ENCODE results near the gene COPA. TPM values are rescaled to one million over a fixed set of nuclear protein-coding genes. Genes with fewer than 3 reads are reported as not detected.

The COPA gene
- total and polyA plus RNA-seq, 8 donors, result 149 to 182 (median 174) TPM

- intact Hi-C loops (cut with DNase I), result no loop called here
- ATAC-seq, result peak; percentile 85
- H3K27ac ChIP-seq, result no peak overlapping the region
Measured at GRCh38 chr1:160376525-160377131, 33.6 kb upstream of the COPA start.

DNA sequence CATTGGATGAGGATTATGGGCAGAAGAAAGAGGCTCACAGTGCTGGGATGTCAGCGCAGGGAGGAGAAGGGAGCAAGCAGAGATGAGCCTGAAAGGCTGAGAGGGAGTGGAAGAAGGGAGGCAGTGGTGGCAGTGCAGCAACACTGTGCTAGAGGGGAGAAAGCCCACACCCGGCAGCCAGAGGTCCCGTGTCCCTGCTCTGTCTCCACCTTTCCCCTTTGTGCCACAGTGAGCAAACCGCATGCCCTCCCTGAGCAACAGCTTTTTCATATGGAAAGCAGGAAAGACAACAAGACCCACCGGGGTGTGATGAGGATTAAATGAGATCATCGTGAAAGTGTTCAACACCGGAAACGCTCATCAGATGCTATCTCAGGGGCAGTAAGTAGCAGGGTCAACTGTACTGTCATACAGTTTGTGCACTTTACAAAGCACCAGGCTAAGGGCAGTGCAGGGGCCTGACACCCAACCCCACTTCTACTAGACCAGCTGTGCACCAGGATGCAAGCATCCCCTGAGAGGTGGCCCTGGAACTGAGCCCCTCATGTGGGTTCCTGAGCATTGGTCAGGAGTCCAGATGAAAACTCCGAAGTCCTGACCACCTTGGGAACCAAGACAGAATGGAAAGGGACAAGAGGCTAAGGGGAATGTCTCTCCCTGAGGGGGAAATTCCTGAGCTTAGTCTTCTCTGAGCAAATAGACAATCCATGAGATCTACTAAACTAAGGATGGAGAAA is 32.9 kb upstream of the COPA start:
- no peaks in the 10 kb centered on the region for H3K27me3 ChIP-seq
- peak overlapping the region in 1 of 2 donors; percentile 65 for H3K27ac ChIP-seq
- ATAC-seq (peak; percentile 28), DNase-seq (no peak)
- intact Hi-C loops (cut with DNase I), result no loop called here
- no peaks in the 10 kb centered on the region for H3K36me3 ChIP-seq
- H3K4me1 ChIP-seq, result peaks cover 0 to 14% of the 10 kb centered on the region in 2 donors
- no peak overlapping the region for H3K4me3 ChIP-seq
- TF ChIP-seq, protein P1, sequence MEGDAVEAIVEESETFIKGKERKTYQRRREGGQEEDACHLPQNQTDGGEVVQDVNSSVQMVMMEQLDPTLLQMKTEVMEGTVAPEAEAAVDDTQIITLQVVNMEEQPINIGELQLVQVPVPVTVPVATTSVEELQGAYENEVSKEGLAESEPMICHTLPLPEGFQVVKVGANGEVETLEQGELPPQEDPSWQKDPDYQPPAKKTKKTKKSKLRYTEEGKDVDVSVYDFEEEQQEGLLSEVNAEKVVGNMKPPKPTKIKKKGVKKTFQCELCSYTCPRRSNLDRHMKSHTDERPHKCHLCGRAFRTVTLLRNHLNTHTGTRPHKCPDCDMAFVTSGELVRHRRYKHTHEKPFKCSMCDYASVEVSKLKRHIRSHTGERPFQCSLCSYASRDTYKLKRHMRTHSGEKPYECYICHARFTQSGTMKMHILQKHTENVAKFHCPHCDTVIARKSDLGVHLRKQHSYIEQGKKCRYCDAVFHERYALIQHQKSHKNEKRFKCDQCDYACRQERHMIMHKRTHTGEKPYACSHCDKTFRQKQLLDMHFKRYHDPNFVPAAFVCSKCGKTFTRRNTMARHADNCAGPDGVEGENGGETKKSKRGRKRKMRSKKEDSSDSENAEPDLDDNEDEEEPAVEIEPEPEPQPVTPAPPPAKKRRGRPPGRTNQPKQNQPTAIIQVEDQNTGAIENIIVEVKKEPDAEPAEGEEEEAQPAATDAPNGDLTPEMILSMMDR (IDR thresholded peaks at IDR 0.05), result no peak
- H3K9me3 ChIP-seq, result no peaks in the 10 kb centered on the region

More at GRCh38 chr1:160376525-160377131, 33.6 kb upstream of the COPA start:
- Histone ChIP-seq H3K27me3 (no peaks in the 10 kb centered on the region), H3K9me3 (no peaks in the 10 kb centered on the region), H3K36me3 (no peaks in the 10 kb centered on the region), H3K4me1 (peaks cover 0 to 14% of the 10 kb centered on the region in 2 donors), H3K4me3 (no peak overlapping the region)
- peak in 2 of 4 donors; percentile 44 to 74 for DNase-seq
- TF ChIP-seq, protein P1 (IDR thresholded peaks at IDR 0.05), result peak; percentile 66 to 95

DNA sequence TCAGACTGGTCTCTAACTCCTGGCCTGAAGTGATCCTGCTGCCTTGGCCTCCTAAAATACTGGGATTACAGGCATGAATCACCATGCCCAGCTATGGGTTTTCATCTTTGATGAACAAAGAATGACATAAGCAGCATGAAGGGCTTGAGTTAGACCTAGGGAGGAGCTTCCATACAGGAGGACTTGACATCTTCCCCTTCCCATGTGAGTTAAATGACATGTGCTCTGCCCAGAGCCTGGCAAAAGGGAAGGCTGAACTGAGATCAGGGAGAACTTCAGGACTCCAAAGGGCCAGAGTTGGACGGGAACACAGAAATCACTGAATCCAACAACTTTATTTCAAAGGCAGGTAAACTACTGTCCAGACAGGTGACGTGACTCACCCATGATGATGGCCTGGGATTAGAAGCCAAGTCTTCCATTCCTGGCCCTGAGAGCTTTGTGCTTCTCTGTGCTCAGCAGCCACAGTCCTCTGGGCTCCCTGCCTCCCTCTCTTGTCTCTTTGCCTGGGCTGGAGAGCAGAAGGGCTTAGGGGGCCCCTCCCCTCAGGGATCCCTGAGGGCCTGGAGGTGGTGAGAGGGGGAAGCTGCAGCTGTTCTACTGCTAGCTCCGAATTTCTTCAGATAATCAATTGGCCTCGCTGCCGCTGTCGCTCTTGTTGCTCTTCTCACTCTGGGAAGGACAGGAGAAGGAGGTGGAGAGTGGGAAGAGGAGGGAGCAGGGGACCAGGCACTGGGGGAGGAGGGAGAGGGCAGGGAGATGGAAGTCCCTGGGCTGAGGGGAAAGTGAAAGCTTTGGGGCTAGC is 31.5 kb upstream of the COPA start:
- Histone ChIP-seq H3K36me3 (no peaks in the 10 kb centered on the region), H3K27ac (no peak overlapping the region), H3K4me1 (peaks cover 0 to 14% of the 10 kb centered on the region in 2 donors), H3K4me3 (no peak overlapping the region), H3K27me3 (no peaks in the 10 kb centered on the region), H3K9me3 (no peaks in the 10 kb centered on the region)
- ATAC-seq (no peak), DNase-seq (no peak)
- intact Hi-C loops (cut with DNase I), result no loop called here
- TF ChIP-seq, protein P1 (IDR thresholded peaks at IDR 0.05), result no peak

DNA sequence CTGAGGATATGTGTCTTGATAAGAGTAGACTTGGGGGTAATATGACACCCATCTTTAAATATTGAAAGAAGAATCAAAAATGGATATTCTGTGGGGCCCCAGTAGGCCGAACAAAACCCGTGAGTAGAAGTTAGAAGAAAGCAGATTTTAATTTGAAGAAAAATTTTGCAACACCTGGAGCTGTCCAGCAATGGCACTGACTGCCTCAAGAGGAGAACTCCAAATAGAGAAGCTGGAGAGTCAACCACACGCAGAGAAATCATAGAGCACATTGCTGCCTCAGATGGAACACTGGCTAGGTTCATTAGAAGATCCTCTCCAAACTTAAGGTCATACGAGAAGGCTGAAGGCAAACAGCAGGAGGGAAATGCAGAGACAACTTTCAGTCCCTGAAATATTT is 30.6 kb upstream of the COPA start:
- H3K4me1 ChIP-seq, result peaks cover 0 to 14% of the 10 kb centered on the region in 2 donors
- TF ChIP-seq, protein P1 (IDR thresholded peaks at IDR 0.05), result no peak
- H3K4me3 ChIP-seq, result no peak overlapping the region
- ATAC-seq (no peak), DNase-seq (no peak)
- intact Hi-C loops (cut with DNase I), result no loop called here
- H3K27me3 ChIP-seq, result no peaks in the 10 kb centered on the region
- H3K36me3 ChIP-seq, result no peaks in the 10 kb centered on the region
- no peak overlapping the region for H3K27ac ChIP-seq
- H3K9me3 ChIP-seq, result no peaks in the 10 kb centered on the region

- DNase-seq (no peak), ATAC-seq (no peak)
- Histone ChIP-seq H3K27ac (no peak overlapping the region), H3K4me1 (peaks cover 0 to 14% of the 10 kb centered on the region in 2 donors), H3K9me3 (no peaks in the 10 kb centered on the region), H3K4me3 (no peak overlapping the region), H3K36me3 (no peaks in the 10 kb centered on the region), H3K27me3 (no peaks in the 10 kb centered on the region)
- TF ChIP-seq, protein P1 (IDR thresholded peaks at IDR 0.05), result no peak
- intact Hi-C loops (cut with DNase I), result no loop called here
Measured at GRCh38 chr1:160371756-160372155, 28.7 kb upstream of the COPA start.
